ENCODE data around the gene GGPS1.

The GGPS1 gene

DNA sequence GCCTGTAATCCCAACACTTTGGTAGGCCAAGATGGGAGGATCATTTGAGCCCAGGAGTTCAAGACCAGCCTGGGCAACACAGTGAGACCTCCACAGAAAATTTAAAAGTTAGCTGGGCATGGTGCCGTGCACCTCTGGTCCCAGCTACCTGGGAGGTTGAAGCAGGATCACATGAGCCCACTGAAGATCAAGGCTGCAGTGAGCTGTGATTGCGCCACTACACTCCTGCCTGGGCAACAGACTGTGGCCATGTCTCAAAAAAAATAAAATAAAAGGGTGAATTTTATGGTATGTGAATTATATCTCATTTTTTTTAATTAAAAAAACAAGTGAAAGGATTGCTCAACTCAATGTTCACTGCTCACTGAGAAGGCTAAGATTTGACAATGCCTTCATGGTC lies 9.1 kb upstream of the GGPS1 start:
- DNase-seq (ENCODE audit: low spot score) = no peak
- TF ChIP-seq, protein P1, sequence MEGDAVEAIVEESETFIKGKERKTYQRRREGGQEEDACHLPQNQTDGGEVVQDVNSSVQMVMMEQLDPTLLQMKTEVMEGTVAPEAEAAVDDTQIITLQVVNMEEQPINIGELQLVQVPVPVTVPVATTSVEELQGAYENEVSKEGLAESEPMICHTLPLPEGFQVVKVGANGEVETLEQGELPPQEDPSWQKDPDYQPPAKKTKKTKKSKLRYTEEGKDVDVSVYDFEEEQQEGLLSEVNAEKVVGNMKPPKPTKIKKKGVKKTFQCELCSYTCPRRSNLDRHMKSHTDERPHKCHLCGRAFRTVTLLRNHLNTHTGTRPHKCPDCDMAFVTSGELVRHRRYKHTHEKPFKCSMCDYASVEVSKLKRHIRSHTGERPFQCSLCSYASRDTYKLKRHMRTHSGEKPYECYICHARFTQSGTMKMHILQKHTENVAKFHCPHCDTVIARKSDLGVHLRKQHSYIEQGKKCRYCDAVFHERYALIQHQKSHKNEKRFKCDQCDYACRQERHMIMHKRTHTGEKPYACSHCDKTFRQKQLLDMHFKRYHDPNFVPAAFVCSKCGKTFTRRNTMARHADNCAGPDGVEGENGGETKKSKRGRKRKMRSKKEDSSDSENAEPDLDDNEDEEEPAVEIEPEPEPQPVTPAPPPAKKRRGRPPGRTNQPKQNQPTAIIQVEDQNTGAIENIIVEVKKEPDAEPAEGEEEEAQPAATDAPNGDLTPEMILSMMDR (IDR thresholded peaks at IDR 0.05; ENCODE audit: extremely low read depth, missing control alignments) = no peak

DNA sequence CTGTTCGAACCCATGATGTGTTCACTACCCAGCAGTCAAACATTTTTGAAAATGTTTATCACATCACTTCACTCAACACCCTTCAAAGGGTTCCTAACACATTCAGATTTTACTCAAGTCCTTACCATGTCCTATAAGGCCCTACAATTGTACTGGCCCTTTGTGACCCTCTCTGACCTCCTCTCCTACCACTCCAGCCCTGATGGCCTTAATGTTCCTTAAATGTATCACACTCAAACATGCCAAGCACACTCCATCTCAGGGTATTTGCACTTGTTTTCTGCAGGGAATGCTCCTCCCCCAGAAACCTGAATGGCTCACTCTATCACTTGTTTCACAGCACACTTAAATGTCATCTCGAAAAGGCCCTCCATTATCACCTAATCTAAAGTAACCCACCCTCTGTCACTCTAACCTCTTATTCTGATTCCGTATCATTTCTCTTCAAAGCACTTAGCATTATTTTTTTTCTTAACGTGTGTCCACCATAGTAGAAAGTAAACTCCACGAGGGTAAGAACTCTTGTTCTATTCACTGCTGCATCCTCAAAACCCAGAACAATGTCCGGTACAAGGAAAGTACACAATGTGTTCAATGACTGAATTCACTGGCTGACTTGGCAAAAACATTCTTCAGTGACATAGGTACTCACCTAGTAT lies 7.7 kb upstream of the GGPS1 start:
- DNase-seq (ENCODE audit: low spot score) = no peak
- TF ChIP-seq, protein P1 (IDR thresholded peaks at IDR 0.05; ENCODE audit: extremely low read depth, missing control alignments) = no peak

DNA sequence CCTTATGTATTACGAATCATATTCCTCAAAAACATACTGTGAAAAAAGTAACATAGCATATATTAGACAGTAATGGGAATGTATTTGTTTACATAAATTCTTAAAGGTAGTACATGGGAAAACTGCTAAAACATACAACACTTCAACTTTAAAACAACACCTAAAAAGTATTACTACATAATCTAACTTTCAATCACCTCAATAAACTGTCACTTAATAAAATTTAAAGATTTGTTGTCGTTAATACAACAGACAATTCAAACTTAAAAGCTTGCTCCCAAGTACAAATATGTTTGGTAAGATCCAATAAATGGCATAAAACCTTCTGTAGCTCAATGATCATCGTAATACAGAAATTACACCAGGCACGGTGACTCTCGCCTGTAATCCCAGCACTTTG lies 4.1 kb upstream of the GGPS1 start:
- TF ChIP-seq, protein P1 (IDR thresholded peaks at IDR 0.05; ENCODE audit: extremely low read depth, missing control alignments) = no peak
- no peak for DNase-seq (ENCODE audit: low spot score)

DNA sequence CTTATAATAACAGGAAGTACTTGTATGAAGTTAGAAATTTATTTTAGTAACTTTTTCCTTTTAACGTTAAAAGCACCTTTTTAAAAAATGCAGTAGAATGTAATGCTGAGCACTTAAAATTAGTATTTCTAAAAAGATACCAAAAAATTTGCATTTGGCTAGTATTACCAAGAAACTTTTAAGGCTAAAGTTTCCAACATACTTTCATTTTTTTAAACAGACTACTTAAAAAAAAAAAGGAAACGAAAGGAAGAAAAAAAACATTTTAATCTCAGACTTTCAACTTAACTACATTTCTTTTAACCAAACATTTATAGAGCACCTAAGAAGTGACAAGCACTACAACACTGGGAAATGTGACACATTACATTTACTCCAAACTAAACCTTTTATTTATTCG lies 3.2 kb upstream of the GGPS1 start:
- peak; percentile 25 for DNase-seq (ENCODE audit: low spot score)
- TF ChIP-seq, protein P1 (IDR thresholded peaks at IDR 0.05; ENCODE audit: extremely low read depth, missing control alignments) = no peak

DNA sequence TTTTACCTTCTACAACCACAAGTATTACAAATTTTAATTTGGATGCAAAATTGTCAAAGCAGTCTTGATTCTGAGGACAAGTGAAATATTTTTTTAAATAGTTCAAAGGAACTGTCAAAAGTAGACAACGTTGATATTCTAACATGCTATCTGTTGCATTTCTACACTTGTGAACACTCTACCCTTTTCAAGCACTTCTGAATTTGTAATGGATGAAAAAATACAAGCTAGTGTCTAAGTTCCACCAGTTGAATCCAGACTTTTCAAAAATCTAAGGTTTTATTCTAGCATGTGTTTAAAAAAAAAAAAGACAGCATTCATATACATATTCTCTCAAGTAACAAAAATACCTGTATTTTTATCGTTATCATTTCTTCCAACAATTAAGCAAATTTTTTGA lies 2.5 kb upstream of the GGPS1 start:
- TF ChIP-seq, protein P1 (IDR thresholded peaks at IDR 0.05; ENCODE audit: extremely low read depth, missing control alignments) = no peak
- no peak for DNase-seq (ENCODE audit: low spot score)

DNA sequence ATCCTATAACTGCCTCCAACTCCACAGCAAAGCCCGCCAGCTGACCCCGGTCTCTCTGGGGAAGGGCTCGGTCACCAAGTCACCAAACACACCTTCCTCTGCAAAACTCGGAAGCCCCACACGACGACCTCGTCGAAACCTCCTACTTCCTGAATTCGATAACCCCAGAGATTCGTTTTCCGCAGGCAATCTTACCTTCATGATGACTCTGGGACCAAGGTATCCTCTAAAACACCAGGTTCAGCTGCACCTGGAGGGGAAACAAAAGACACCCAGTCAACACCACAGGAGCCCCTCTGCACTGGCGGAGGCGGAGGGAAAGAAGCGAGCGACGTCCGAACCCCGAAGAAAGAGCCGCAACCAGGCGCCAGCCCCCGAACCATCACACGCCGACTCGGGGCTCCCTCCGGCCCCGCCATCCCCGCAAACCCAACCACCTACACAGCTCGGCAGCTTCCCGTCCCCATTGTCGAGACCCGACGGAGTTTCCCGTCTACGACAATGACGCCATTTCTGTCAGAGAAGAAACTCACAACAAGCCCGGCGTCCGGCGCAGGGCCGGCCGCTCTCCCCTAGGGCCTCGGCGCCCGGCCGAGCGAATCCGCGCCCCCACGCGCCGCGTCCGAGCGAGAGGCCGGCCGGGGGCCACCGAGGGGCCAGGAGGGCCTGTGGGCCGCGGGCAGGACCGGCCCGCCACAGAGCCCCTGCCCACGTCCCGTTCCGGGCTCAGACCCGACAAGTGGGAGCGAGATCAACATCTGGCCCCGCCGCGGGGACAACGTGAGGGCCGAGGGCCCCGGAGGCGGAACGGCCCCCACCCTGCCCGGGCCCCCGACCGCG lies 1.4 kb upstream of the GGPS1 start:
- peak; percentile 50 for DNase-seq (ENCODE audit: low spot score)
- TF ChIP-seq, protein P1 (IDR thresholded peaks at IDR 0.05; ENCODE audit: extremely low read depth, missing control alignments) = no peak

DNA sequence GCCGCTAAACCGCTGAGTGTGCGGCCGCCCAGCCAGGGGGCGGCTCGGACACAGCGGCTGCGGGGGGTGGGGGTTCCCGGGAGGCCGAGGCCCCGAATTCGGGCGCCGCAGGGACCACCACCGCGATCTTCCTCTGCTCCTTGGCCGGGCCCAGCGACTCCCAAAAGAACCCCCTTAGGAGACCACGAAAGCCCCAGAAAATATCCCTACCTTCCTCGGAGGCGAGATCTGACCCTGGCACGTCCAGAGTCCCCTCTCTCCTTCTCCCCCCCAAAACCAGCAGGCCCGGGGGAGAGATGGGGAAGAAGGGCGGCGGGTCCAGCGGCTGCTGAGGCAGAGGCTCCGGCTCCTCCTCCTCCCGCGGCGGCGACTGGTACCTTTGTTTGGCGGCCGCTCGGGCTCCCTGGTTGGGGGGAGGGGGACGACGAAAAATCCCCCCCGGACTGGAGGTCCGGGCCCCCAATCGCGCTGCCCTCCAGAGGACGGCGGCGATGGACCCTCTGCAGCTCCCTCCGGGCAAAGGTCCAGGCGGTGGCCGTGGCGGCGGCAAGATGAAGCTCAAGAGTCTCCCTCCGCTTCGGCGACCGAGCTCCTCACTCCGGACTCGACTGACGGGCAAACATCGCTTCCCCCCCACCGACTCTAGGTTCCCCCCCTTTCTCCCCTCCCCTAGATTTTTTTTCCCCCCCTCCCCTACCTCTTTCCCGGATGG lies 655 bp upstream of the GGPS1 start, which contains the start of gene ARID4B:
ARID4B (minus strand) TSS at position 621 of the 712 bp plus-strand sequence. CDS start 1,260 bp downstream, outside the sequence.
- TF ChIP-seq, protein P1 (IDR thresholded peaks at IDR 0.05; ENCODE audit: extremely low read depth, missing control alignments) = no peak
- peak; percentile 95 for DNase-seq (ENCODE audit: low spot score)
